HuH-7 (cell line): Measurements from ENCODE around the gene IFT88.

Source experiments
- DNase-seq: peaks from one replicate; pipeline ENCODE4 v3.0.0; 2011; ENCODE audit warnings: low spot score

The IFT88 gene

GRCh38 chr13:20716951-20717350 is 150.0 kb downstream of the IFT88 start:
- no peak for DNase-seq

DNA sequence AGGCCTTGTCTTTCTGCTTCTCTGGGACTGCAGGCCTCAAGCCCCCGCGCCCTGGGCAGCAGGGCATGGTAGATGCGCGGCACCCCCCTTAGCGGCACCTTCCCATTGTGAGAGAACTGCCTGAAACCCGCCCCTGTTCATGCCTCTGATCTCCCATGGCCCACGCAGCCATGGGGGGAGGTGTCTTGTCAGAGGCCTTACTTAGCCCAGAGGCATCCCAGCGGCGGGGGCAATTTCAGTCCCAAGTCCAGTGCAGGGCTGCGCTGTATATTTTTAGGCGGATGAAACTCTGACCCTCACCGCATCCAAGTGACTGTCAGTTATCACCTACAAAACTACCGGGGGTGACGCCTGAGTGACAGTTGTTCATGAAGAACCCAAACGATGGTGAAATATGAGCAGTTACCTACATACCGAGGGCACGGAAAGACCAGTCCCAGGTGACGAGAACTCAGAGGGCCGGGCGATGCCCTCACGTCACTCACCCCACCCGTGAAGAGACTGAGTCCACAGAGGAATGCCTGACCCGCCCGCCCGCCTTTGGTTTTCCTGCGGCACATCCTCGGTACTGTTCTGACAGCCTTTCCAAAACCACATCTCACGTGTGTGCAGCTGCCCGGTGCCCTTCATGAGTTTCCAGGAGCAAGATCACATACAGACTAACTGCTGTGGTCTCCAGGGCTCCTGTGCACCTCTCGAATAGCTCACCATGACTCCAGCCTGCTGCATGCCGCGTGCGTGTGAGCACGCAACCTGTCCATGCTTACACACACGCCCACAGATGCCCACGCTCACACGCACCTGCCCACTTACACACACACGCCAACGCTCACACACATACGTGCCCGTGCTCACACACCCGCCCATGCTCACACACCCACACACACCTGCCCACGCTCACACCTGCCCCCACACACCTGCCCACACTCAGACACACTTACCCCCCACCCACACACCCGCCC is 150.9 kb downstream of the IFT88 start:
- no peak for DNase-seq

DNA sequence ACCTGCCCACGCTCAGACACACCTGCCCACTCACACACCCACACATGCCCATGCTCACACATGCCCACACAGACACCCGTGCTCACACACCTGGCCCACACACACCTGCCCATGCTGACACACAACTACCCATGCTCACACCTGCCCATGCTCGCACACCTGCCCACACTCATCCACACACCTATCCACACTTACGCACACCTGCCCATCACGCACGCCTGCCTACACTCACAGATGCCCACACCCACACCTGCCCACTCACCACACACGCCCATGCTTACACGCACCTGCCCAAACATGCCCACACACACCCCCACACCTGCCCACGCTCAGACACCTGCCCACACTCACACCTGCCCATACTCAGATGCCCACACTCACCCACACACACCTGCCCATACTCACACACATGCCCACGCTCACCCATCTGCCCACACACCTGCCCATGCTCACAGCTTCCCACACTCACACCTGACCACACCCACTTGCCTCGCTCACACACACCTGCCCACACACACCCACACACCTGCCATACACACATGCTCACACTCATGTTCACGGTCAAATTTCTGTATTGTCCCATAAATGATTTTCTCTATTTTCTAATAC is 152.1 kb downstream of the IFT88 start:
- DNase-seq: no peak

GRCh38 chr13:20719783-20720182 is 152.8 kb downstream of the IFT88 start:
- DNase-seq: no peak

GRCh38 chr13:20720499-20720898 is 153.5 kb downstream of the IFT88 start:
- DNase-seq: no peak

DNA sequence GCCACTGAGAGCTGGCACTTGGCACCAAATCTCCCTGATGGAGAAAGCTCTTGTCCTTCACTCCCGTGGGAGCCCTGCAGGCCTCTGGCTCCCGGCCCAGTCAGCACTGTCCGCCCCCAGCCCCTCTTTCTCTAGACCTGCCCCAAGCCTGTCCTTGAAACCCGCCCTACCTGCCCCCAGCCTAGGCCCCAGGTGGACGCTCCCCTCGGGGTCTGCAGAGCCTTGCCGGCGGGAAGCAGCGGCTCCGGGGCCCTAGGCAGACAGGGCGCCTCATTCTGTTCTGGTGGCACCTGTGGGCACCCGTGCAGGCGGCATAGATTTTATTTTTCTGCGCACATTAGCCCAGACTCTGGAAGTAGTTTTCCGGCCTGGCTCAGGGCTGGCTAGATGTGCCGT is 154.1 kb downstream of the IFT88 start:
- DNase-seq: no peak

DNA sequence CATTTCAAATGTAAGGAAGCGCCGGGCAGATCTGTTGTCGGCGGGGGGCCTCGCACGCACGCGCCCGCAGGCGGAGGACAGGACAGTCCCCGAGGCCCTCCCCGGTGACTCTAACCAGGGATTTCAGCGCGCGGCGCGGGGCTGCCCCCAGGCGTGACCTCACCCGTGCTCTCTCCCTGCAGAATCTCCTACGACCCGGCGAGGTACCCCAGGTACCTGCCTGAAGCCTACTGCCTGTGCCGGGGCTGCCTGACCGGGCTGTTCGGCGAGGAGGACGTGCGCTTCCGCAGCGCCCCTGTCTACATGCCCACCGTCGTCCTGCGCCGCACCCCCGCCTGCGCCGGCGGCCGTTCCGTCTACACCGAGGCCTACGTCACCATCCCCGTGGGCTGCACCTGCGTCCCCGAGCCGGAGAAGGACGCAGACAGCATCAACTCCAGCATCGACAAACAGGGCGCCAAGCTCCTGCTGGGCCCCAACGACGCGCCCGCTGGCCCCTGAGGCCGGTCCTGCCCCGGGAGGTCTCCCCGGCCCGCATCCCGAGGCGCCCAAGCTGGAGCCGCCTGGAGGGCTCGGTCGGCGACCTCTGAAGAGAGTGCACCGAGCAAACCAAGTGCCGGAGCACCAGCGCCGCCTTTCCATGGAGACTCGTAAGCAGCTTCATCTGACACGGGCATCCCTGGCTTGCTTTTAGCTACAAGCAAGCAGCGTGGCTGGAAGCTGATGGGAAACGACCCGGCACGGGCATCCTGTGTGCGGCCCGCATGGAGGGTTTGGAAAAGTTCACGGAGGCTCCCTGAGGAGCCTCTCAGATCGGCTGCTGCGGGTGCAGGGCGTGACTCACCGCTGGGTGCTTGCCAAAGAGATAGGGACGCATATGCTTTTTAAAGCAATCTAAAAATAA is 154.7 kb downstream of the IFT88 start:
- DNase-seq: no peak

- DNase-seq: no peak
Observed at GRCh38 chr13:20727856-20728255, 160.9 kb downstream of the IFT88 start.

- no peak for DNase-seq
Observed at GRCh38 chr13:20728579-20729311, 161.8 kb downstream of the IFT88 start.

DNA sequence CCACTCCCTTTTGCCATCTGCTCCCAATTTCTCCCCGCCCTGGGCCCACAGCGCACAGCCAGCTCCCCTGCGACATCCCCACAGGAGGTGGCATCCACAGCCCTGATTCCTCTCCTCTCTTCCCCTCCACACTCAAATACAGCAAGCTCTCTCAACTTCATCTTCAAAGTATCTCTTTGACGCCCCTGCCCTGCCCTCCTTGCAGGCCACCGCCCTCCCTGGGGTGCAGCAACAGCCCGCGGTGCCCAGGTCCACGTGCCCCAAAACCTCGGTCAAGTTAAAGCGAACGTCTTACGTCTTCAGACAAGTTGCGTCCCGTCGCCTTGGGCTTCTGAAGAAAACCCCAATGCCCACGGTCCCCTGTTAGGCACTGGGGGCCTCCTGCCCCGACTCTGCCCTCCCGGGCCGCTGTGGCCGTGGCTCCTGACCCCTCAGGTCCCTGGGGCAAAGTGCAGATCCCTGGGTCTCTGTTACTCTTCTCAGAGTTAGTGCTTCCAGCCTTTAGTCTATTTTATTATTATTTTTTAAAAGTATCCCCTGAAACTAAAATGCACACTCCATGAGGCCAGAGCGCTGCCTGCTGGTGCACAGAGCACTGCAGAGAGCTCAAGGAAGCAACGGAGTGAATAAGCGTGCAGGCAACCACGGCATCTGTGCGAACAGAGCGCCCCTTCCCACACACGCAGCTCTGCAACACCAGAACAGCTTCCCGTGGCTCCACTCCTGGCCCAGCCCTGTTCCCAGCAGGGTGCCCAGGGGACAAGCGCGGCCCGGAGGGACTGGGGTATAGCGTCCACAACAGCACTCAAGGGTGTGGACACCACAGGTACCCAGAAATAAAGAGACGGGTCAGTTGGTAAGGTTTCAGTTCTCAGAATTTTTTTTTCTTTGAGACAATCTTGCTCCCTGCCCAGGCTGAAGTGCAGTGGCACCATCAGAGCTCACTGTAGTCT is 163.0 kb downstream of the IFT88 start:
- DNase-seq: no peak

GRCh38 chr13:20738616-20739015 is 171.7 kb downstream of the IFT88 start:
- no peak for DNase-seq

GRCh38 chr13:20740021-20740420 is 173.1 kb downstream of the IFT88 start:
- no peak for DNase-seq
